IPS-18c (cell line): ENCODE measurements around the gene RNF186.
"Not testable (repeated sequence)": the region's sequence is repeated elsewhere in the genome, so short reads cannot be mapped to it uniquely, and the experiment has no call there.

Experiments
- H3K4me3 ChIP-seq: 2 replicates; pipeline ENCODE4 v1.7.0; 2013; ENCODE audit warnings: low read depth, mild to moderate bottlenecking, low read length, moderate library complexity; ENCODE audit not compliant: insufficient read depth
- H3K9me3 ChIP-seq: one replicate; pipeline ENCODE4 v1.6.1; 2013; ENCODE audit warnings: mild to moderate bottlenecking, low read length, moderate library complexity; ENCODE audit not compliant: control insufficient read depth, insufficient read depth

Gene RNF186

GRCh38 chr1:19814681-19815503 lies at the start of gene RNF186:
TSS of gene RNF186 (minus strand) at chr1:19815283. CDS start at chr1:19815101, 182 bp downstream.
- no peaks in the 10 kb centered on the region for H3K9me3 ChIP-seq

GRCh38 chr1:19864570-19865160 lies 49.6 kb upstream of the RNF186 start:
- H3K4me3 ChIP-seq = no peak overlapping the region
- H3K9me3 ChIP-seq = peaks cover 4% of the 10 kb centered on the region

More at GRCh38 chr1:19814681-19815503, at the start of gene RNF186:
- H3K4me3 ChIP-seq = no peak within 1 kb of the TSS; the same call in 1 of the 2 replicates

- Histone ChIP-seq H3K9me3 (peaks cover 4% of the 10 kb centered on the region), H3K4me3 (no peak overlapping the region)
Observed at GRCh38 chr1:19862944-19863343, 47.9 kb upstream of the RNF186 start.

- Histone ChIP-seq H3K9me3 (peaks cover 4% of the 10 kb centered on the region), H3K4me3 (no peak overlapping the region)
Observed at GRCh38 chr1:19861842-19862530, 46.9 kb upstream of the RNF186 start.

- H3K4me3 ChIP-seq = no peak overlapping the region
- H3K9me3 ChIP-seq = peaks cover 4% of the 10 kb centered on the region
Observed at GRCh38 chr1:19861034-19861433, 46.0 kb upstream of the RNF186 start.

GRCh38 chr1:19860418-19860817 lies 45.3 kb upstream of the RNF186 start:
- H3K4me3 ChIP-seq = no peak overlapping the region; the same call in 1 of the 2 replicates
- peaks cover 4% of the 10 kb centered on the region for H3K9me3 ChIP-seq

- H3K9me3 ChIP-seq = peaks cover 4% of the 10 kb centered on the region
Observed at GRCh38 chr1:19859876-19860275, 44.8 kb upstream of the RNF186 start.

GRCh38 chr1:19858893-19859292 lies 43.8 kb upstream of the RNF186 start:
- Histone ChIP-seq H3K4me3 (no peak overlapping the region), H3K9me3 (peaks cover 4% of the 10 kb centered on the region)

More at GRCh38 chr1:19859876-19860275, 44.8 kb upstream of the RNF186 start:
- H3K4me3 ChIP-seq = no peak overlapping the region

- H3K9me3 ChIP-seq = no peaks in the 10 kb centered on the region
- H3K4me3 ChIP-seq = no peak overlapping the region
Observed at GRCh38 chr1:19854866-19855265, 39.8 kb upstream of the RNF186 start.

- H3K9me3 ChIP-seq = no peaks in the 10 kb centered on the region
- H3K4me3 ChIP-seq = no peak overlapping the region
Observed at GRCh38 chr1:19852036-19852435, 37.0 kb upstream of the RNF186 start.

GRCh38 chr1:19850214-19850613 lies 35.1 kb upstream of the RNF186 start:
- no peak overlapping the region for H3K4me3 ChIP-seq
- H3K9me3 ChIP-seq = no peaks in the 10 kb centered on the region

GRCh38 chr1:19849307-19849706 lies 34.2 kb upstream of the RNF186 start:
- H3K9me3 ChIP-seq, H3K4me3 ChIP-seq: not testable (repeated sequence)

GRCh38 chr1:19847334-19847733 lies 32.3 kb upstream of the RNF186 start:
- H3K4me3 ChIP-seq, H3K9me3 ChIP-seq: not testable (repeated sequence)

GRCh38 chr1:19846338-19846737 lies 31.3 kb upstream of the RNF186 start:
- Histone ChIP-seq H3K9me3 (no peaks in the 10 kb centered on the region), H3K4me3 (no peak overlapping the region)

- no peaks in the 10 kb centered on the region for H3K9me3 ChIP-seq
Observed at GRCh38 chr1:19845555-19845954, 30.5 kb upstream of the RNF186 start.

GRCh38 chr1:19844731-19845495 lies 29.8 kb upstream of the RNF186 start:
- Histone ChIP-seq H3K9me3 (no peaks in the 10 kb centered on the region), H3K4me3 (no peak overlapping the region)

More at GRCh38 chr1:19845555-19845954, 30.5 kb upstream of the RNF186 start:
- no peak overlapping the region for H3K4me3 ChIP-seq

- H3K4me3 ChIP-seq = no peak overlapping the region
- H3K9me3 ChIP-seq = no peaks in the 10 kb centered on the region
Observed at GRCh38 chr1:19840228-19840627, 25.1 kb upstream of the RNF186 start.
